Activated T-cell treated with anti-CD3 and anti-CD28 coated beads, Interleukin-2, amount 50 U/mL, for 72 hours (primary cell): Measurements from ENCODE around the gene SORL1. TPM values are rescaled to one million over a fixed set of nuclear protein-coding genes. Genes with fewer than 3 reads are reported as not detected.

Source experiments
- ATAC-seq, 2 donors: fragments of 150-1000 bp; cut with Tn5 transposase; replicated peaks in 1 of 2; 2 replicates each; pipeline ENCODE4 v1.10.0; 2021; ENCODE audit warnings: moderate library complexity in 2 of 2, mild to moderate bottlenecking in 1 of 2
- DNase-seq, 2 donors: peaks; one replicate each; pipeline ENCODE4 v3.0.0; 2021 to 2022; ENCODE audit warnings: mixed read lengths in 1 of 2
- H3K27ac Mint-ChIP-seq: one replicate; pipeline ENCODE4 v1.8.0; 2022; ENCODE audit warnings: mild to moderate bottlenecking, moderate library complexity, mixed read lengths
- H3K27me3 Mint-ChIP-seq: one replicate; pipeline ENCODE4 v1.8.0; 2022; ENCODE audit warnings: low read depth, mixed read lengths
- H3K36me3 Mint-ChIP-seq, 2 donors: one replicate each; pipeline ENCODE4 v1.8.0; 2022; ENCODE audit warnings: mixed read lengths in 2 of 2, mild to moderate bottlenecking in 1 of 2; ENCODE audit not compliant: insufficient read depth in 2 of 2
- H3K4me1 Mint-ChIP-seq: one replicate; pipeline ENCODE4 v1.8.0; 2022; ENCODE audit warnings: low read depth, mixed read lengths
- H3K4me3 Mint-ChIP-seq, 2 donors: one replicate each; pipeline ENCODE4 v1.8.0; 2022; ENCODE audit warnings: mild to moderate bottlenecking in 2 of 2, mixed read lengths in 2 of 2, moderate library complexity in 2 of 2
- H3K9me3 Mint-ChIP-seq, 2 donors: one replicate each; pipeline ENCODE4 v1.8.0; 2022; ENCODE audit warnings: mixed read lengths in 2 of 2
- total RNA-seq, 2 donors: library from RNA; stranded (reverse); gene quantifications; one replicate each; pipeline ENCODE4 v1.2.3, GENCODE V29; 2022

Gene SORL1
- total RNA-seq, 2 donors from 2014 or later: 66.3 to 80.0 TPM

DNA sequence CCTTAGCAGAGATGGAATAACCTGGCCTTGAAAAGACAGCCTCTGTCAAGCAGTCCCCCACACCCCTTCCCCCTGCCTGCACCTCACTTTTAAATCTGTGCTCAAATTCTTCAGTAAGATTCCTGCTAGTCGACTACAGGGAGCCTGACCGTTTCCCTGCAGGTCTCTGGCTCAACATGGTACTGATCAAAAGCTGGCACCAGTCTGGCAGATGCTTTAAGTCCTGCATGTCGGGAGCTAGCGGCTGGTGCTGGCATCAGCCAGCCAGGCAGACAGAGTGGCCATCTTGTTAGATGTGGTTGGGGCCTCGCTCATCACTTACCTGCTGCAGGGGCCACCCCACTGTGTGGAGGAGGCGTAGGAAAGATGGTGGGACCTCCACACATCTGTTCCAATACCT is 205.0 kb downstream of the SORL1 start:
- H3K9me3 Mint-ChIP-seq: no peaks in the 10 kb centered on the region
- H3K4me3 Mint-ChIP-seq: no peak overlapping the region
- peaks cover 15% of the 10 kb centered on the region for H3K4me1 Mint-ChIP-seq
- peaks cover 22% of the 10 kb centered on the region for H3K27me3 Mint-ChIP-seq
- no peak for ATAC-seq
- no peak for DNase-seq
- no peaks in the 10 kb centered on the region for H3K36me3 Mint-ChIP-seq
- no peak overlapping the region for H3K27ac Mint-ChIP-seq

DNA sequence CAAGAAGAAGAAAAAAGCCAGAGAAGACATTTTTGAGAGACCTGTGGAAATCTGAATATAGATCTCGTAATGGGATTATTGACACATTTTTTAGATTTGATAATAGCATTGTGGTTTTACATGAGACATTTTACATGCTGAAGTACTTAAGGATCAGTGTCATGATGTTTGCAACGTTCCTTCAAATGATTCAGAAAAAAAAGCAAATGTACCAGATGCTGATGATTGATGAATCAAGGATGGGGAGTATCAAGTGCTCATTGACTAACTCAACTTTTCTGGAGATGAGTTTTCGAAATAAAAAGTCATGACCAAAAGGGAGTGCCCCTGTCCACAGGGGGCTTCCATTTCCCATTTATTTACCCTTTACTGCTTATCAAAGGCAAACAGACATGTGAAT is 207.7 kb downstream of the SORL1 start:
- H3K9me3 Mint-ChIP-seq: no peaks in the 10 kb centered on the region
- DNase-seq (no peak), ATAC-seq (no peak)
- H3K27ac Mint-ChIP-seq: no peak overlapping the region
- H3K4me3 Mint-ChIP-seq: no peak overlapping the region
- peaks cover 15% of the 10 kb centered on the region for H3K4me1 Mint-ChIP-seq
- H3K36me3 Mint-ChIP-seq: no peaks in the 10 kb centered on the region
- peaks cover 11% of the 10 kb centered on the region for H3K27me3 Mint-ChIP-seq

DNA sequence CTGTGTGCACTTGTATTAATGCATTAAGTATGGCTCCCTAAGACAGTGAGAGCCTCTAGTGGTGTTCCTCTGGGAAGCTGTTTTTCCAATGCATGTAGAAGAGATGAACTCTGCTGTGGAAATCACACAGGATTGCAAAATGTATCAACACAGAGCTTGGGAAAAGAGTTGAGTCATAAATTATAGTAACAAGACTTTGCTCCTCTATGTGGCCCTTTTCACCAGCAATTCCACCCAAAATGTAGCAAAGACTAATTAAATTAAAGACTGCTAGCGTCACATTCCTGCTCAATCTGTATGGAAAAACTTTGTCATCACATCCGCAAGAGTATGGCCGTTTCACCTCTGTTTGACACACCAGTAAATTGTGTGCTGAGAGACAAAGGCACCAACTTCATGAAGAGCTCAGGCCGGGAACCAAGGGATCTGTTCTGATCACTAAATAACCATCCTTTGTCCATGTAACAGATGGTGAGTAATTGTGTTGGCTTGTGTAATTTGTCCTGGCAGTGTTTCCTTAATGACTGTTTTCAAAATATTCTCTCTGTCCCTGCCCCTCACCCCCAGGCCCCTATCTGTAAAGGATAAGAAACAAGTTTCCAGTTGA is 209.9 kb downstream of the SORL1 start:
- no peak overlapping the region for H3K27ac Mint-ChIP-seq
- H3K4me1 Mint-ChIP-seq: no peaks in the 10 kb centered on the region
- no peak for DNase-seq
- no peak overlapping the region for H3K4me3 Mint-ChIP-seq
- H3K9me3 Mint-ChIP-seq: no peaks in the 10 kb centered on the region
- ATAC-seq: no peak
- no peaks in the 10 kb centered on the region for H3K27me3 Mint-ChIP-seq
- H3K36me3 Mint-ChIP-seq: no peaks in the 10 kb centered on the region

DNA sequence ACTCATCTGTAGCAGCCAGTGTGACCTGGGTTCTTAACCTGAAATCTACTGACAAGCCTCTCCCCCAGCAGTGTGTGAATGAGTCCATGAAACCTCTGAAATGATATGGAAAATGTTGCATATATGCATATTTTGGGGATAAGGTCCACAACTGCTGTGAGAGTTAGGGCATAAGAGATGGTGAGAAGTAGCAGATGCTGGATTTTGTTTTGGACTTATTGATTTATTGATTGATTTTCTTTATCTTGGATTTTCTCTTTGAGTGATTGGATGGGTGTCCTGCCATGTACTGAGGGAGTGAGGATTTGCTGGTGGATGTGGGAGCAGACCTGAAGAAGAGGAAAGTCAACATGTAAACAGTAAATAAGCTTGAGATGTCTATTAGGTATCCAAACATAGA is 212.0 kb downstream of the SORL1 start:
- H3K4me3 Mint-ChIP-seq: no peak overlapping the region
- no peak overlapping the region for H3K27ac Mint-ChIP-seq
- H3K9me3 Mint-ChIP-seq: no peaks in the 10 kb centered on the region
- DNase-seq (no peak), ATAC-seq (no peak)
- H3K36me3 Mint-ChIP-seq: no peaks in the 10 kb centered on the region
- no peaks in the 10 kb centered on the region for H3K27me3 Mint-ChIP-seq
- H3K4me1 Mint-ChIP-seq: no peaks in the 10 kb centered on the region

DNA sequence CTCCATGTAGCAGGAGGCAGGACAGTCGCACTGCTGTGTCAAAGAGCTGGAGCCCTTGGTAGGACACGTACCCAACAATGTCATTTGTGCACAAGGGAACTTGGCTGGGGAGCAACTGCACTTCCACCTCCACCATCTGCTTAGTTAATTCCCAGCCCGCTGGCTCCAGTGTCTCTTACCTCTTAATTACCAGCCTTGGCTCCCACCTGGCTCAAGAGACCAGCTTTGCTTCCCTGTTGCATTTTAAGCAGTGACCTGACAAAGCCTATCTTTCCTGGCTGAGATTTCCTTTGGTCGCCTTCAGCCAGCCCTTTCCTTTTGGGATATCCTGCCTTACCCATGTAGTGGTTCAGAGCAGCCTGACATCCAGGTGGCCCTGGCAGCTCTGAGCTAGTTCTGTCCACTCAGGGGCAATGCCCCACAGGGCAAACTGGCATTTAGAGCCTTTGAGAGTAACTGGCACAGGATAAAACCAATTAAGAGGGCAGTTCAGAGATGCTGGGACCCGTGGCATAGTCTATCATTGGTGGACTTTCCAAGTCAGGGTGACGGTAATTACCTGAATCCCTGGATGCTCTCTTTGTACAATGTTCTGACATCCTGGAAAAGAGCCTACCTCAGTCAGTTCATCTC is 213.2 kb downstream of the SORL1 start:
- Mint-ChIP-seq H3K27ac (no peak overlapping the region), H3K4me3 (no peak overlapping the region), H3K9me3 (no peaks in the 10 kb centered on the region), H3K27me3 (no peaks in the 10 kb centered on the region), H3K4me1 (no peaks in the 10 kb centered on the region), H3K36me3 (no peaks in the 10 kb centered on the region)
- no peak for DNase-seq
- no peak for ATAC-seq

DNA sequence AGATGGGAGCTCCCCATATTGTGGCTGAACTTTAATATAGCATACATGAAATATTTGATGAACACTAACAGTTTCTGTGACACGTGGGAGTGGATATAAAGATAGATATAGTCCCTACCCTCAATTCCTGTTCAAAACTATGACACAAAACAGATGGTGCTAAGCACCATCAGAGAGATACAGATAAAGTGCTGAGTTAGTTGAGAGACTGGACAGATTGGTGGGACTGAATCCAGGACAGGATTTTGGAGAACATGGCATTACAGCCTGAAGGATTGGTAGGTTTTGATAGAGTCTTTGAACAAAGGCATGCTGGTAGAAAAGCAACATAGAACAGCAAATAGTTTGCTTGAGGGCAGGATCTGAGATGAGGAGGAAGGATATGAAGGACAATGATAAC is 215.7 kb downstream of the SORL1 start:
- Mint-ChIP-seq H3K4me1 (no peaks in the 10 kb centered on the region), H3K9me3 (no peaks in the 10 kb centered on the region), H3K4me3 (no peak overlapping the region)

DNA sequence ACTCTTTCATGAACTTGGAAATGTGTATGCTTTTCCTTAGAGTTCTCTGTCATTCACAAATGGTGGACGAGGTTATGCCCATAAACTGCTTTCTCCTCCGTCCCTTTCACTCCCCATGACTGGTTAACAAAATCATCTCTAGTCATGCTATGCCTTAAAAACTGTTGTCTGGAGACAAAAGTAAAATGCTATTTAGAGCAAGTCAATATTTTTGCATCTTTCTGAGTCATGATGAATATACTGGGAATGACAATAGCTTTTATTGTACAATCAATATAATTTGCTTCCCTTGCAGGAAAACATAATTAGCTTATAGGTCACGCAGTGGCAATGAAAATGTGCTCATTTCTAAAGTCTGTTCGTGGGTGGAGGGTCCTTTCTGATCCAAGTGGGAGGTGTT is 217.3 kb downstream of the SORL1 start:
- H3K27ac Mint-ChIP-seq: no peak overlapping the region
- H3K36me3 Mint-ChIP-seq: no peaks in the 10 kb centered on the region
- no peak for ATAC-seq
- no peaks in the 10 kb centered on the region for H3K9me3 Mint-ChIP-seq
- no peaks in the 10 kb centered on the region for H3K4me1 Mint-ChIP-seq
- H3K4me3 Mint-ChIP-seq: no peak overlapping the region
- no peaks in the 10 kb centered on the region for H3K27me3 Mint-ChIP-seq
- no peak for DNase-seq

More for the DNA sequence above, 215.7 kb downstream of the SORL1 start:
- Mint-ChIP-seq H3K27ac (no peak overlapping the region), H3K36me3 (no peaks in the 10 kb centered on the region), H3K27me3 (no peaks in the 10 kb centered on the region)
- ATAC-seq (no peak), DNase-seq (no peak)

DNA sequence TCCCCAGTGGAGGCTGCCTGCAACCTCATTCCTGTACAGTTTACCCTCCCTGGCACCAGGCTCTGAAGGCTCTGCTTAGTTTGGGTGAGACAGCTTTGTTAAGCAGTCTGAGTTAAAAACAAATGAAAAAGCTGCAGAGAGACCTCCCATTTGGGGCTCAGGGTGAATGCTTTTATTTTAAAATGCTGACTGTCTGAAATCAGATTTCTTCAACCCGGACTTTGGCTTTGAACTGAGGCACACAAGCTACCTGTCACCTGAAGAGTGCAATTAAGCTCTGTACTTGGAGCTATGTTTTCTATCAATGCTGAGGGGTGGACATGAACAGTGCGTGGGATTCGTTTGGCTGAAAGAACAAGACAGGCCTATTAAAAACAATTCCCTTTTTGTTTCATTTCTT is 218.2 kb downstream of the SORL1 start:
- Mint-ChIP-seq H3K27me3 (no peaks in the 10 kb centered on the region), H3K36me3 (no peaks in the 10 kb centered on the region), H3K27ac (no peak overlapping the region), H3K9me3 (no peaks in the 10 kb centered on the region), H3K4me3 (no peak overlapping the region), H3K4me1 (no peaks in the 10 kb centered on the region)
- DNase-seq: no peak
- no peak for ATAC-seq

DNA sequence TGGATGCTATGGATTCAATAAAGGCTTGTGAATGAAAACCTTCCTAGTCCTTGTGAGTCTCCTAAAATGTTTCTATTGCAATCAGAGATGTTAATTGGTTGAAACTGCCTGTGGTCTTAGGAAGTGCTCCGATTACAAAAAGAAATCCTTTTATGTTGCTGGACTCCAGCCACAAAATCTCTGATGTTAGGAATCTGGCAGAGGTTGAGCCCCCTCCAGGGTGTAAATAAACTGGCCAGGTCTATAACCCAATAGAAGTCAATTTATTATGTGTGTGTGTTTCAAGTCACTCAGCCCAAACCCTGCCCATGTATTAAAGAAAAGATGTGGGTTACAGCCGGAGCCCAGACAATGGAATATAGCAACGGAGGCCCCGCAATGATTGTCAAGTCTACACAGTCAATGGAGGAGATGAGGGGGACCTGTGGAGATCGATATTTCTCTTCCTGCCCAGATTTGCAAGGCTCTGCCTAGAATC is 218.7 kb downstream of the SORL1 start:
- DNase-seq (no peak), ATAC-seq (no peak)
- no peak overlapping the region for H3K27ac Mint-ChIP-seq
- H3K36me3 Mint-ChIP-seq: no peaks in the 10 kb centered on the region
- H3K27me3 Mint-ChIP-seq: no peaks in the 10 kb centered on the region
- no peaks in the 10 kb centered on the region for H3K9me3 Mint-ChIP-seq
- no peaks in the 10 kb centered on the region for H3K4me1 Mint-ChIP-seq
- no peak overlapping the region for H3K4me3 Mint-ChIP-seq

DNA sequence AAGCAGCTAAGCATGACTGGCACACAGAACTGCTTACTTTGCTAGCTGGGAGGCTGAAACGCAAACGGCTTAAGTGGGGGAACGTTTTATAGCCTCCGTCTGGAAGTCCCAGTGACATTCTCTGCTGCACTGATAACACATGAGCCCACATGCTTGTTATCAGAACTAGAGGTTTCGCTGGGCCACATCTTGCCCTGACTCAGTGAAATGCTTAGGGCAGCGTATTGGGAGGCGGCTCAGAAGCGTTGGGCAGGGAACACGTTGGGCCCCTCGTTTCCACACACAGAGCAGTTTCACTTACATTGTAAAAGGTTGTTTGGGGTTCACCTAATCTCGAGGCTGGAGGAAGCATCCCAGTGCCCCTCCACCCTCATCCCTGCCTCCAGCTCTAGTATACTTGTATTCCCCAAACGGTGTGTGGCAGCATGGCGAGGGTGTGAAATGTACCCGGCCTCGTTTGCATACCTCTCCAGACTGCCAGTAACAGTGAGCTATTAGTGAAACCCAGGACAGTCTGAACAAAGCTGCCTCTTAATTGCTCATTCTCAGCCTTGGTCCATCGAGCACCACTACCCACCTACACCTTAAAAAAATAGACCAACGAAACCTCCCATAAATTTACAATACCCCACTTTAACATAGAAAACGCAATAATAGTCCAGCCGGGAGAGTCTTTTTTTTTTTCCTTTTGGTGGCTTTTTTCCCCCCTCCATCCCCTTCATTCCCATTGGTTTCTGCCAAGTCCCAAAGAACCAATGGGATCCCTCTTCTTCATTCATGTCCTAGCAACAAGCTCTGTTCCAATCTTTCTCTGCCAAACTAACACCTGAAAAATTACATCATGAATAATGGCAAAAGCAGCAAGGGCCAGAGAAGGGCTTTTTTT is 219.4 kb downstream of the SORL1 start:
- Mint-ChIP-seq H3K4me3 (no peak overlapping the region), H3K4me1 (no peaks in the 10 kb centered on the region), H3K9me3 (no peaks in the 10 kb centered on the region), H3K36me3 (no peaks in the 10 kb centered on the region), H3K27me3 (no peaks in the 10 kb centered on the region), H3K27ac (no peak overlapping the region)
- ATAC-seq: no peak
- DNase-seq: no peak

DNA sequence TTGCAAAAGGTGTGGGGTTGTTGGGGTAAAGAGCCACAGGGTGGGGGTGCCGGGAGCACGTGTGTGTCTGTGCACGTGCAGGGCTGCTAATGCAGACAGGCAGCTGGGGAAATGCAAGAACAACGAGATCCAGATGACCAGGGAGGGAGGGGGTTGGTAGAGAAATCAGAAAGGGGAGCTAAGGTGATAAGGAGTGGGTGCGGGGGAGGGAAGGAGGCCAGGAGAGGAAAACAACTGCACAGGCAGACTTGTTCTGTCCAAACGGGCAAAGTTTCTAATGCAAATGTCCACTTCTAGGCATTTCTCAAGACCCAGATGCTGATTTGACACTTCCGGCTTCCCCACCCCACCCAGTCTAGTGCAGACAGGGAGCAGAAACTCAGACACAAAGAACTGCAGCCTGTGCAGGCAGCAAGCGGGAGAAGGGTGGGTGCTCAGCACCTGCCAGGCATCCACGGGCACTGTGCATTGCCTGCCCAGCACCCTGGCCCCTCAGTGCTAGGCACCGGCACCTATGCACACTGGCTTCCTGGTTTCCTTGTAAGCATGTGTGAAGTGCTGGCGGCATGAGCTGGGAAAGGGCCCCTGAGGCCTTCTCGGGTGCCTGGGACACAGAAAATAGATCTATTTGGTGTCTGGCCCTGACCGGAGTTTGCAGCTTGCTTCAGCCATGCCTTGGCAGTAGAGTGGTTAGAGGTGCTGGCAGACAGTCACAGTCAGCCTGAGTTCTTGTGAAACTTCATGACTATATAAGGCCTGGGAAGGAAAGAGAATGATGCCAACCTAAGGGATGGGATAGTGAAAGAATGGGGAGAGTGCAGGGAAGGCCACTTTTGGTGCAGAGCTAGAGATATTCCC is 220.7 kb downstream of the SORL1 start:
- Mint-ChIP-seq H3K27ac (no peak overlapping the region), H3K27me3 (no peaks in the 10 kb centered on the region), H3K4me3 (no peak overlapping the region), H3K4me1 (no peaks in the 10 kb centered on the region), H3K36me3 (no peaks in the 10 kb centered on the region), H3K9me3 (no peaks in the 10 kb centered on the region)
- ATAC-seq: no peak
- no peak for DNase-seq

DNA sequence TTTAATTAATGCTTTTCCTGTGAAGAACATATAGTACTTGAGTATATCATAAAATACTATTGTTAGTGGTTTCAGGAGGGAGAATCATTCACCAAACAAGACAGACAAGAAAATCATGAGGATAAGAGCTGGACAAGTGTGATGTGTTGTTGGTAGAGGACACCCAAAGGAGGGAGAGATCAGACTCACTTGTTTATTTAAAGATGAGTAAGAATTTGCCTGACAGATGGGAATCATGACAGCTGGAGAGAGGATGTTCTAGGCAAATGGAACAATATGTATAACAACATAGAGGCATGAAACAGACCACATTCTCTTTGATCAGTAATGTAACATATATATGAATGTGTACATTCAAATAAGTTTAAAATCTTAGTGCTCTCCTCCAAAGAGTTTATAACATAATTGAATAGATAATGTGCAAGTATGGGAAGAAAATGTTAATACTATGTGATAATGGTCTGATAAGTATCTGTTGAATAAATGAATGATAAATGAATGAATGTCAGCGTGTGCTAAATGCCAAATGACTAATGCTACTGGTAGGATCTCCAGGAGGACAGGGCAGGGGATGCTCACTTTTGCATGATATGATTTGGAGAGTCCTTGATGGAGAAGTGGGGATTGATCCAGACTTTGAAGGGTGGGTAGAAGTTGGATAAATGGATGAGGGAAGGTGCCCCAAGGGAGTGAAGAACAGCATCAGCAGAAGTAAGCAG is 229.6 kb downstream of the SORL1 start:
- H3K36me3 Mint-ChIP-seq: no peaks in the 10 kb centered on the region
- H3K4me3 Mint-ChIP-seq: no peak overlapping the region
- DNase-seq (no peak), ATAC-seq (no peak)
- peaks cover 0 to 2% of the 10 kb centered on the region in 2 donors for H3K9me3 Mint-ChIP-seq
- no peaks in the 10 kb centered on the region for H3K27me3 Mint-ChIP-seq
- no peaks in the 10 kb centered on the region for H3K4me1 Mint-ChIP-seq
- H3K27ac Mint-ChIP-seq: no peak overlapping the region
